ENCODE data around the gene BST2. TPM values are rescaled to one million over a fixed set of nuclear protein-coding genes. Genes with fewer than 3 reads are reported as not detected.
"Not testable (repeated sequence)": the region's sequence is repeated elsewhere in the genome, so short reads cannot be mapped to it uniquely, and the experiment has no call there.

BST2 gene
- polyA plus RNA-seq, 4 donors, result 103 to 178 (median 119) TPM

- peak in 3 of 4 donors; percentile 82 to 92 (median 91) for DNase-seq (ENCODE audit: low read depth in 4 of 4, low spot score in 2 of 4)
These were observed 14.6 kb downstream of the BST2 start for GRCh38 chr19:17390665-17391370.

GRCh38 chr19:17389957-17390664 is 15.3 kb downstream of the BST2 start:
- DNase-seq (ENCODE audit: low read depth in 4 of 4, low spot score in 2 of 4), result no peak

GRCh38 chr19:17389288-17389687 is 16.1 kb downstream of the BST2 start:
- DNase-seq (ENCODE audit: low read depth in 4 of 4, low spot score in 2 of 4), result no peak

- no peak for DNase-seq (ENCODE audit: low read depth in 4 of 4, low spot score in 2 of 4)
These were observed 19.4 kb downstream of the BST2 start for GRCh38 chr19:17385878-17386611.

- no peak for DNase-seq (ENCODE audit: low read depth in 4 of 4, low spot score in 2 of 4)
These were observed 24.8 kb downstream of the BST2 start for GRCh38 chr19:17380426-17381138.

- DNase-seq (ENCODE audit: low read depth in 4 of 4, low spot score in 2 of 4), result no peak
These were observed 26.2 kb downstream of the BST2 start for GRCh38 chr19:17379221-17379631.

- DNase-seq (ENCODE audit: low read depth in 4 of 4, low spot score in 2 of 4), result no peak
These were observed 27.2 kb downstream of the BST2 start for GRCh38 chr19:17378271-17378670.

- DNase-seq (ENCODE audit: low read depth in 4 of 4, low spot score in 2 of 4), result no peak
These were observed 28.4 kb downstream of the BST2 start, which contains the start of gene PLVAP for GRCh38 chr19:17376935-17377600. Gene PLVAP, minus strand, starts transcription at chr19:17377342. Its CDS starts 54 bp downstream, at chr19:17377288.

GRCh38 chr19:17370026-17370587 is 35.3 kb downstream of the BST2 start:
- no peak for DNase-seq (ENCODE audit: low read depth in 4 of 4, low spot score in 2 of 4)

GRCh38 chr19:17365361-17365760 is 40.1 kb downstream of the BST2 start:
- no peak for DNase-seq (ENCODE audit: low read depth in 4 of 4, low spot score in 2 of 4)

- not testable (repeated sequence) for DNase-seq (ENCODE audit: low read depth in 4 of 4, low spot score in 2 of 4)
These were observed 41.4 kb downstream of the BST2 start for GRCh38 chr19:17363852-17364605.

GRCh38 chr19:17359905-17360800 is 45.3 kb downstream of the BST2 start:
- DNase-seq (ENCODE audit: low read depth in 4 of 4, low spot score in 2 of 4), result no peak

GRCh38 chr19:17358395-17358794 is 47.0 kb downstream of the BST2 start:
- no peak for DNase-seq (ENCODE audit: low read depth in 4 of 4, low spot score in 2 of 4)

- DNase-seq (ENCODE audit: low read depth in 4 of 4, low spot score in 2 of 4), result no peak
These were observed 47.7 kb downstream of the BST2 start for GRCh38 chr19:17357724-17358123.

GRCh38 chr19:17357078-17357666 is 48.3 kb downstream of the BST2 start:
- no peak for DNase-seq (ENCODE audit: low read depth in 4 of 4, low spot score in 2 of 4)

GRCh38 chr19:17353386-17353785 is 52.0 kb downstream of the BST2 start:
- DNase-seq (ENCODE audit: low read depth in 4 of 4, low spot score in 2 of 4), result no peak
